K562 (cell line): ENCODE data around the gene IL3RA. TPM values are rescaled to one million over a fixed set of nuclear protein-coding genes. Genes with fewer than 3 reads are reported as not detected.

ENCODE experiments used
- ATAC-seq: fragments of 200-7000 bp; cut with Tn5 transposase; 3 replicates; pipeline ENCODE4 v1.9.1; 2020; ENCODE audit warnings: moderate library complexity
- BruUV-seq: library from RNA; stranded (reverse); fragments of 400-500 nt; replicated peaks from 2 replicates; lab custom pipeline; 2021; lab: Mats Ljungman, UMichigan
- CTCF ChIA-PET: fragments of 300-600 bp; formaldehyde crosslinking; extraction: SDS; loops from one replicate; lab custom pipeline; 2021; ENCODE audit warnings: low intra/inter-chr PET ratio; lab: Yijun Ruan, JAX
- POLR2A ChIA-PET: fragments of 300-600, 350-650 bp; sonication (Branson Sonifier 250); formaldehyde crosslinking; extraction: SDS; loops from one replicate; lab custom pipeline; 2021; ENCODE audit warnings: antibody characterized with exemption, inconsistent platforms; lab: Yijun Ruan, JAX
- DNase-seq, 4 experiments: peaks; one replicate each; pipeline versions ENCODE4 v3.0.0 to v3.0.0-alpha.2; 2011 to 2018; ENCODE audit warnings: low spot score in 3 of 4, mixed read lengths in 3 of 4; ENCODE audit errors: extremely low read depth in 1 of 4
- FAIRE-seq: peaks from 2 replicates; lab custom pipeline; 2011; peaks lifted over from hg19 to GRCh38; lab: Jason Lieb, UNC
- H2AFZ ChIP-seq: 2 replicates; pipeline ENCODE4 v1.6.0; 2011; ENCODE audit warnings: low read depth, low read length, control low read depth, inconsistent platforms
- H3K27ac ChIP-seq: fragments of 200-600 bp; 3 replicates; pipeline ENCODE4 v1.8.0; 2011; ENCODE audit warnings: low read depth, mild to moderate bottlenecking, control low read depth, inconsistent platforms, low read length, moderate library complexity, mixed read lengths; ENCODE audit errors: extremely low read depth
- H3K27me3 ChIP-seq, 2 experiments: fragments of 300-600 bp in 1 of 2; 2 replicates in 1 of 2; 3 replicates in 1 of 2; pipeline versions ENCODE4 v1.6.0 to v1.8.0; 2011; ENCODE audit warnings: inconsistent platforms in 2 of 2, low read length in 2 of 2, mild to moderate bottlenecking in 1 of 2, mixed read lengths in 1 of 2, moderate library complexity in 1 of 2; ENCODE audit not compliant: control insufficient read depth in 2 of 2, insufficient read depth in 2 of 2
- H3K36me3 ChIP-seq: fragments of 300-600 bp; 3 replicates; pipeline ENCODE4 v1.8.0; 2011; ENCODE audit warnings: mild to moderate bottlenecking, low read length, inconsistent platforms; ENCODE audit not compliant: control insufficient read depth, insufficient read depth
- H3K4me1 ChIP-seq, 2 experiments: fragments of 200-600 bp in 1 of 2; replicated peaks in 1 of 2; 2 replicates in 1 of 2; 3 replicates in 1 of 2; pipeline versions ENCODE4 v1.5.1 to v1.8.0; 2011; ENCODE audit warnings: inconsistent platforms in 2 of 2, low read length in 2 of 2, mild to moderate bottlenecking in 1 of 2, mixed read lengths in 1 of 2, moderate library complexity in 1 of 2; ENCODE audit not compliant: control insufficient read depth in 2 of 2, insufficient read depth in 2 of 2
- H3K4me2 ChIP-seq: 2 replicates; pipeline ENCODE4 v1.6.1; 2011; ENCODE audit warnings: low read length, control low read depth, inconsistent platforms, mixed read lengths; ENCODE audit not compliant: insufficient read depth
- H3K4me3 ChIP-seq: fragments of 200-600 bp; sonication (generic), shearing (Covaris generic); 2 replicates; pipeline ENCODE4 v1.5.1; 2016; ENCODE audit warnings: control low read depth, inconsistent platforms
- H3K79me2 ChIP-seq: fragments of 200-600 bp; 3 replicates; pipeline ENCODE4 v1.8.0; 2011; ENCODE audit warnings: low read length, inconsistent platforms; ENCODE audit not compliant: control insufficient read depth, insufficient read depth
- H3K9ac ChIP-seq, 2 experiments: 2 replicates each; pipeline versions ENCODE4 v1.6.0 to v1.6.1; 2011; ENCODE audit warnings: low read depth in 2 of 2, low read length in 2 of 2, control low read depth in 1 of 2, inconsistent platforms in 1 of 2, mild to moderate bottlenecking in 1 of 2, mixed read lengths in 1 of 2; ENCODE audit not compliant: insufficient read depth in 1 of 2
- H3K9me1 ChIP-seq: one replicate; pipeline ENCODE4 v1.6.0; 2011; ENCODE audit warnings: inconsistent platforms, mild to moderate bottlenecking, low read length, moderate library complexity; ENCODE audit not compliant: control insufficient read depth, insufficient read depth
- H3K9me3 ChIP-seq: replicated peaks from 2 replicates; pipeline ENCODE4 v1.5.1; 2011; ENCODE audit warnings: low read depth, low read length, inconsistent platforms; ENCODE audit not compliant: control insufficient read depth, insufficient read depth
- H4K20me1 ChIP-seq: replicated peaks from 2 replicates; pipeline ENCODE4 v1.6.1; 2011; ENCODE audit warnings: low read length, inconsistent platforms, mixed read lengths; ENCODE audit not compliant: control insufficient read depth, insufficient read depth
- CREM ChIP-seq: IDR thresholded peaks from 2 replicates; pipeline ENCODE4 v1.6.1; 2014; ENCODE audit warnings: antibody characterized with exemption, low read depth
- RAD21 ChIP-seq, 2 experiments: fragments of 250-450 bp in 1 of 2; fragments of 450-650 bp in 1 of 2; sonication (Bioruptor Pico) in 1 of 2; formaldehyde crosslinking in 1 of 2; IDR thresholded peaks in 1 of 2; conservative IDR thresholded peaks in 1 of 2; 2 replicates each; pipeline versions ENCODE4 v1.4.0 to v1.8.0; 2020 to 2022; ENCODE audit warnings: mild to moderate bottlenecking in 2 of 2, moderate library complexity in 1 of 2
- SMC3 ChIP-seq: conservative IDR thresholded peaks from 2 replicates; pipeline ENCODE4 v1.6.1; 2011; ENCODE audit warnings: low read depth, low read length, improper control_type of control experiment; ENCODE audit not compliant: insufficient read depth
- TCFL5 ChIP-seq: fragments of 250-450 bp; sonication (Bioruptor Pico); conservative IDR thresholded peaks from 2 replicates; pipeline ENCODE4 v1.6.1; 2021; ENCODE audit warnings: mild to moderate bottlenecking, moderate library complexity, matching md5 sums
- ZNF12 ChIP-seq: sonication (generic); formaldehyde crosslinking; IDR thresholded peaks from 2 replicates; pipeline ENCODE4 v1.4.0; 2020; ENCODE audit warnings: mild to moderate bottlenecking, missing genetic modification reagents
- WGBS: fragments of 100-300 bp; shearing (Covaris generic); methylation state at CpG from one replicate; pipeline ENCODE4 v1.1.6; 2016; ENCODE audit warnings: low coverage, mixed read lengths; ENCODE audit not compliant: insufficient coverage; ENCODE audit errors: missing lambda C conversion rate; 5-methylcytosine and 5-hydroxymethylcytosine counted together
- in situ Hi-C: fragments of 300-500 bp; cut with MboI; formaldehyde crosslinking; loops from 4 replicates; pipeline ENCODE4 v1.15.0; 2018; ENCODE audit warnings: inconsistent platforms, mixed read lengths
- intact Hi-C: fragments of 100-400 bp; cut with micrococcal nuclease; formaldehyde crosslinking; loops from 2 replicates; pipeline ENCODE4 v1.14.2; 2022
- polyA plus RNA-seq, 8 experiments: library from polyadenylated mRNA; depleted of rRNA in 4 of 8; stranded (reverse) in 5 of 8; unstranded in 3 of 8; fragments of >200 nt; fragmentation: Nextera tagmentation in 2 of 8; fragmentation: Illumina TruSeq in 1 of 8; extraction: Ambion mirVana in 2 of 8; extraction: Trizol in 1 of 8; gene quantifications; 2 replicates each; pipeline versions ENCODE4 v1.2.1 to v1.2.3, GENCODE V29; 2011 to 2014; ENCODE audit warnings: inconsistent platforms in 1 of 8, missing spikeins in 1 of 8
- total RNA-seq, 7 experiments: library from RNA; depleted of rRNA in 6 of 7; stranded (reverse); fragments of >200 nt in 6 of 7; fragmentation: Illumina TruSeq in 2 of 7; extraction: Trizol in 2 of 7; gene quantifications; 2 replicates each; pipeline versions ENCODE4 v1.2.1 to v1.2.3, GENCODE V29; 2011 to 2021; ENCODE audit warnings: low replicate concordance in 1 of 7
- TF ChIP-seq, protein P1 (sequence below), 2 experiments: fragments of 450-650 bp; formaldehyde crosslinking in 1 of 2; IDR thresholded peaks; 2 replicates each; pipeline versions ENCODE4 v1.4.0 to v1.6.1; 2014 to 2020; ENCODE audit warnings: mild to moderate bottlenecking in 2 of 2, borderline replicate concordance in 1 of 2, low read depth in 1 of 2
- TF ChIP-seq, protein P2 (sequence below), 3 experiments: IDR thresholded peaks in 2 of 3; conservative IDR thresholded peaks in 1 of 3; 2 replicates each; pipeline ENCODE4 v1.5.1; 2011 to 2012; ENCODE audit warnings: low read length in 3 of 3, mild to moderate bottlenecking in 3 of 3, control low read depth in 2 of 3, improper control_type of control experiment in 1 of 3, inconsistent platforms in 1 of 3, low read depth in 1 of 3, mixed read lengths in 1 of 3, moderate library complexity in 1 of 3; ENCODE audit not compliant: insufficient read depth in 2 of 3
- TF ChIP-seq, protein P3 (sequence below): fragments of 250-450 bp; sonication (Bioruptor Pico); IDR thresholded peaks from 2 replicates; pipeline ENCODE4 v1.8.0; 2022; ENCODE audit warnings: inconsistent platforms

The IL3RA gene
- total and polyA plus RNA-seq, 9 of the 15 experiments (the other 6 are each of a cell fraction or from before 2014, with no cell fraction given) = not detected

DNA sequence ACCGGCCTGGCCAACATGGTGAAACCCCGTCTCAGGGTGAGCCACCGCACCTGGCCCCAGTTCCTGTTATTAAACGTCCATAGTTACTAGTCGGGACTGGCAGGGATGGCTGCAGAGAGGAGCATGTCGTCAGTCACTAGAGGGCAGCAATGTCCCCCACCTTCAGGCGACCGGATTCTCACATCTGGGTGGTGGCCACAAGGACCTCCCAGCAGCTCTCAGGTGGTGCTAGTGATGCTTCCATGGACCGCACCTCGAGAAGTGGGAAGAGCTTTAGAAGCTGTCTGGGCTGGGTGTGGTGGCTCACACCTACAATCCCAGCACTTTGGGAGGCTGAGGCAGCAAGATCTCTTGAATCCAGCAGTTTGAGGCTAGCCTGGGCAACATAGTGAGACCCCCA is 13.3 kb upstream of the IL3RA start:
- H3K9me1 ChIP-seq = no peaks in the 10 kb centered on the region
- no peak overlapping the region for H3K4me3 ChIP-seq
- H3K4me2 ChIP-seq = no peak overlapping the region
- no peak overlapping the region for H2AFZ ChIP-seq
- no TSS peak for BruUV-seq
- H3K9me3 ChIP-seq = no peaks in the 10 kb centered on the region
- no peaks in the 10 kb centered on the region for H3K4me1 ChIP-seq
- no peaks in the 10 kb centered on the region for H4K20me1 ChIP-seq
- H3K9ac ChIP-seq = no peak overlapping the region
- in situ Hi-C loops = loop anchor here (25.0 kb wide), 1 partner anchor 814 kb away; no protein-coding TSS in a partner anchor
- POLR2A ChIA-PET = no interaction called here
- intact Hi-C loops = no loop called here
- TF ChIP-seq, protein P1, sequence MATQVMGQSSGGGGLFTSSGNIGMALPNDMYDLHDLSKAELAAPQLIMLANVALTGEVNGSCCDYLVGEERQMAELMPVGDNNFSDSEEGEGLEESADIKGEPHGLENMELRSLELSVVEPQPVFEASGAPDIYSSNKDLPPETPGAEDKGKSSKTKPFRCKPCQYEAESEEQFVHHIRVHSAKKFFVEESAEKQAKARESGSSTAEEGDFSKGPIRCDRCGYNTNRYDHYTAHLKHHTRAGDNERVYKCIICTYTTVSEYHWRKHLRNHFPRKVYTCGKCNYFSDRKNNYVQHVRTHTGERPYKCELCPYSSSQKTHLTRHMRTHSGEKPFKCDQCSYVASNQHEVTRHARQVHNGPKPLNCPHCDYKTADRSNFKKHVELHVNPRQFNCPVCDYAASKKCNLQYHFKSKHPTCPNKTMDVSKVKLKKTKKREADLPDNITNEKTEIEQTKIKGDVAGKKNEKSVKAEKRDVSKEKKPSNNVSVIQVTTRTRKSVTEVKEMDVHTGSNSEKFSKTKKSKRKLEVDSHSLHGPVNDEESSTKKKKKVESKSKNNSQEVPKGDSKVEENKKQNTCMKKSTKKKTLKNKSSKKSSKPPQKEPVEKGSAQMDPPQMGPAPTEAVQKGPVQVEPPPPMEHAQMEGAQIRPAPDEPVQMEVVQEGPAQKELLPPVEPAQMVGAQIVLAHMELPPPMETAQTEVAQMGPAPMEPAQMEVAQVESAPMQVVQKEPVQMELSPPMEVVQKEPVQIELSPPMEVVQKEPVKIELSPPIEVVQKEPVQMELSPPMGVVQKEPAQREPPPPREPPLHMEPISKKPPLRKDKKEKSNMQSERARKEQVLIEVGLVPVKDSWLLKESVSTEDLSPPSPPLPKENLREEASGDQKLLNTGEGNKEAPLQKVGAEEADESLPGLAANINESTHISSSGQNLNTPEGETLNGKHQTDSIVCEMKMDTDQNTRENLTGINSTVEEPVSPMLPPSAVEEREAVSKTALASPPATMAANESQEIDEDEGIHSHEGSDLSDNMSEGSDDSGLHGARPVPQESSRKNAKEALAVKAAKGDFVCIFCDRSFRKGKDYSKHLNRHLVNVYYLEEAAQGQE (IDR thresholded peaks at IDR 0.05; ENCODE audit: borderline replicate concordance) = peak; percentile 22; the same call in 1 of the 2 replicates
- TF ChIP-seq, protein P1 (CRISPR knock-in tag; IDR thresholded peaks at IDR 0.05; ENCODE audit: low read depth) = no peak
- TF ChIP-seq, protein P2, sequence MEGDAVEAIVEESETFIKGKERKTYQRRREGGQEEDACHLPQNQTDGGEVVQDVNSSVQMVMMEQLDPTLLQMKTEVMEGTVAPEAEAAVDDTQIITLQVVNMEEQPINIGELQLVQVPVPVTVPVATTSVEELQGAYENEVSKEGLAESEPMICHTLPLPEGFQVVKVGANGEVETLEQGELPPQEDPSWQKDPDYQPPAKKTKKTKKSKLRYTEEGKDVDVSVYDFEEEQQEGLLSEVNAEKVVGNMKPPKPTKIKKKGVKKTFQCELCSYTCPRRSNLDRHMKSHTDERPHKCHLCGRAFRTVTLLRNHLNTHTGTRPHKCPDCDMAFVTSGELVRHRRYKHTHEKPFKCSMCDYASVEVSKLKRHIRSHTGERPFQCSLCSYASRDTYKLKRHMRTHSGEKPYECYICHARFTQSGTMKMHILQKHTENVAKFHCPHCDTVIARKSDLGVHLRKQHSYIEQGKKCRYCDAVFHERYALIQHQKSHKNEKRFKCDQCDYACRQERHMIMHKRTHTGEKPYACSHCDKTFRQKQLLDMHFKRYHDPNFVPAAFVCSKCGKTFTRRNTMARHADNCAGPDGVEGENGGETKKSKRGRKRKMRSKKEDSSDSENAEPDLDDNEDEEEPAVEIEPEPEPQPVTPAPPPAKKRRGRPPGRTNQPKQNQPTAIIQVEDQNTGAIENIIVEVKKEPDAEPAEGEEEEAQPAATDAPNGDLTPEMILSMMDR (IDR thresholded peaks at IDR 0.05 in 2 of 3, conservative IDR thresholded peaks at IDR 0.05 in 1 of 3; ENCODE audit: insufficient read depth in 2 of 3, low read depth in 1 of 3, low read length in 3 of 3) = peak; percentile 49 to 53 (median 51)
- TF ChIP-seq RAD21 (CRISPR knock-in tag; conservative IDR thresholded peaks at IDR 0.05 in 1 of 2, IDR thresholded peaks at IDR 0.05 in 1 of 2) (peak in 1 of 2 experiments; percentile 53; a peak in 2 of 4 replicates), TCFL5 (CRISPR knock-in tag) (no peak), ZNF12 (CRISPR knock-in tag) (peak; percentile 89), CREM (peak; percentile 35; the same call in 1 of the 2 replicates), SMC3 (0 out of 2 replicates have a peak, but pooled peaks have one; percentile 26)
- TF ChIP-seq, protein P3, sequence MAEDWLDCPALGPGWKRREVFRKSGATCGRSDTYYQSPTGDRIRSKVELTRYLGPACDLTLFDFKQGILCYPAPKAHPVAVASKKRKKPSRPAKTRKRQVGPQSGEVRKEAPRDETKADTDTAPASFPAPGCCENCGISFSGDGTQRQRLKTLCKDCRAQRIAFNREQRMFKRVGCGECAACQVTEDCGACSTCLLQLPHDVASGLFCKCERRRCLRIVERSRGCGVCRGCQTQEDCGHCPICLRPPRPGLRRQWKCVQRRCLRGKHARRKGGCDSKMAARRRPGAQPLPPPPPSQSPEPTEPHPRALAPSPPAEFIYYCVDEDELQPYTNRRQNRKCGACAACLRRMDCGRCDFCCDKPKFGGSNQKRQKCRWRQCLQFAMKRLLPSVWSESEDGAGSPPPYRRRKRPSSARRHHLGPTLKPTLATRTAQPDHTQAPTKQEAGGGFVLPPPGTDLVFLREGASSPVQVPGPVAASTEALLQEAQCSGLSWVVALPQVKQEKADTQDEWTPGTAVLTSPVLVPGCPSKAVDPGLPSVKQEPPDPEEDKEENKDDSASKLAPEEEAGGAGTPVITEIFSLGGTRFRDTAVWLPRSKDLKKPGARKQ (CRISPR knock-in tag) = no peak
- no peak overlapping the region for H3K27ac ChIP-seq
- DNase-seq (peak; percentile 33 to 57 (median 45)), FAIRE-seq (peak; percentile 79), ATAC-seq (peak; percentile 95)
- H3K79me2 ChIP-seq = no peaks in the 10 kb centered on the region
- H3K27me3 ChIP-seq = no peaks in the 10 kb centered on the region
- H3K36me3 ChIP-seq = no peaks in the 10 kb centered on the region
- 1% methylated on average over 9 of the region's 10 CpGs for WGBS
- CTCF ChIA-PET = no interaction called here
